Gastrocnemius medialis (tissue), 4 donors: ENCODE results near the gene DMBT1. TPM values are rescaled to one million over a fixed set of nuclear protein-coding genes. Genes with fewer than 3 reads are reported as not detected.

Experiments
- ATAC-seq, 2 donors: fragments of 150-250 bp; one replicate each; pipeline ENCODE4 v1.9.1; 2016
- DNase-seq, 2 donors: peaks; one replicate each; pipeline ENCODE4 v3.0.0-alpha.2; 2019
- H3K27ac ChIP-seq, 4 donors: fragments of 200-600 bp; sonication (generic); 1 replicate in 1 of 4; 2 replicates in 3 of 4; pipeline ENCODE4 v1.5.1; 2016 to 2018; ENCODE audit warnings: mild to moderate bottlenecking in 2 of 4, moderate library complexity in 1 of 4
- H3K27me3 ChIP-seq, 3 donors: fragments of 200-600 bp; sonication (generic) in 2 of 3; 1 replicate in 1 of 3; 2 replicates in 2 of 3; pipeline versions ENCODE4 v1.5.1 to v1.6.0; 2016 to 2019; ENCODE audit warnings: mild to moderate bottlenecking in 1 of 3, moderate library complexity in 1 of 3
- H3K36me3 ChIP-seq, 2 donors: fragments of 200-600 bp; sonication (generic) in 1 of 2; one replicate each; pipeline ENCODE4 v1.5.1; 2017 to 2018
- H3K4me1 ChIP-seq, 2 donors: fragments of 200-600 bp; sonication (generic) in 1 of 2; one replicate each; pipeline ENCODE4 v1.5.1; 2016 to 2017; ENCODE audit warnings: mild to moderate bottlenecking in 2 of 2
- H3K4me3 ChIP-seq, 4 donors: fragments of 200-600 bp; sonication (generic) in 3 of 4; 1 replicate in 1 of 4; 2 replicates in 3 of 4; pipeline ENCODE4 v1.5.1; 2016 to 2019; ENCODE audit warnings: mild to moderate bottlenecking in 2 of 4
- H3K9me3 ChIP-seq, 3 donors: fragments of 200-600 bp; sonication (generic) in 2 of 3; 1 replicate in 1 of 3; 2 replicates in 2 of 3; pipeline ENCODE4 v1.5.1; 2016 to 2019
- POLR2A ChIP-seq, 2 donors: fragments of 450-650 bp; IDR thresholded peaks; one replicate each; pipeline ENCODE4 v1.6.1; 2017; ENCODE audit warnings: antibody characterized with exemption in 2 of 2, mild to moderate bottlenecking in 2 of 2, moderate library complexity in 2 of 2
- in situ Hi-C, 4 donors: fragments of 200-750 bp; cut with MboI; loops; one replicate each; pipeline versions ENCODE4 v1.15.0 to v1.8.0; 2017; ENCODE audit warnings: low sequenced_read_pairs in 4 of 4
- intact Hi-C: fragments of 100-400 bp; cut with DNase I; formaldehyde crosslinking; loops from one replicate; pipeline ENCODE4 v1.15.1; 2023; ENCODE audit warnings: low total_unique reads
- total RNA-seq, 4 donors: library from RNA; depleted of rRNA; stranded (reverse); fragments of >200 nt; gene quantifications; one replicate each; pipeline versions ENCODE4 v1.1.0 to v1.2.3, GENCODE V29; 2016
- TF ChIP-seq, protein P1 (sequence below), 5 experiments: fragments of 450-650 bp in 3 of 5; fragments of 200-600 bp in 2 of 5; sonication (generic) in 2 of 5; IDR thresholded peaks in 4 of 5; conservative IDR thresholded peaks in 1 of 5; 1 replicate in 4 of 5; 2 replicates in 1 of 5; pipeline ENCODE4 v1.5.1; 2016 to 2019; ENCODE audit warnings: antibody characterized with exemption in 5 of 5, mild to moderate bottlenecking in 3 of 5, moderate library complexity in 3 of 5

The DMBT1 gene
- total RNA-seq, 4 donors from 2014 or later, result 0.32 TPM; not detected in 3

DNA sequence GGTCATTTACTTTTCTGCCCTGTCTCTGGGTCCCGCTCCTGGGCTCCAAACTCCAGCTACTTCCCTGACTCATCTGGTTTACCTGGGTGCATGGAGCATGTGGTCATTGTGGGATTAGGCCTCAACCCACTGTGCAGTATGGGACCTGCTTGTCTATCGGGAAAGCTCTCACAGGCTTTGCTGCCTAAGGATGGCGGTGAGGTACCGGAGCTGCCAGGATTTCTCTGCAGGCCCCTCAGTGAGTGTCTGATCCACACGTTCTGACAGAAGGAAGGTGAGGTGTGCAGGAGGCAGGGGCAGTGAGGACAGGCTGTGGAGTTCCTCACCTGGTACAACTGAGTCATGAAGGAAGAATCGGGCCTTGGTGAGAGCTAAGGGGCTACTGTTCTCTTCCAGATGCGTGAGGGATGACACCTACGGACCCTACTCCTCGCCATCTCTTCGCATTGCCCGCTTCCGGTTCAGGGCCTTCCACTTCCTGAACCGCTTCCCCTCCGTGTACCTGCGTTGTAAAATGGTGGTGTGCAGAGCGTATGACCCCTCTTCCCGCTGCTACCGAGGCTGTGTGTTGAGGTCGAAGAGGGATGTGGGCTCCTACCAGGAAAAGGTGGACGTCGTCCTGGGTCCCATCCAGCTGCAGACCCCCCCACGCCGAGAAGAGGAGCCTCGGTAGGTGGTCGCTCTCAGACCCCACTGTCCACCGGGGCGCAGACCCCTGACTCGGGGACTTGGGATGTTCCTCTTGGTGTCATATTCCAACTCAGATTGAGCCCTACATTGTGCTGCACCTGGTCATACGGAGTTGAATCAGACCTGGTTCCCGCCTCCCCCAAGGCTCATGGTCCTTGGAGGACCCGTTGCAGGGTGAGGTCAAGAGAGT is 82.4 kb downstream of the DMBT1 start:
- Histone ChIP-seq H3K27me3 (no peaks in the 10 kb centered on the region), H3K36me3 (no peaks in the 10 kb centered on the region), H3K4me3 (no peak overlapping the region), H3K9me3 (no peaks in the 10 kb centered on the region), H3K27ac (no peak overlapping the region), H3K4me1 (no peaks in the 10 kb centered on the region)
- in situ Hi-C loops, result no loop called here
- intact Hi-C loops, result no loop called here
- no peak for ATAC-seq
- DNase-seq, result no peak
- no peak for TF ChIP-seq POLR2A (IDR thresholded peaks at IDR 0.05)
- TF ChIP-seq, protein P1, sequence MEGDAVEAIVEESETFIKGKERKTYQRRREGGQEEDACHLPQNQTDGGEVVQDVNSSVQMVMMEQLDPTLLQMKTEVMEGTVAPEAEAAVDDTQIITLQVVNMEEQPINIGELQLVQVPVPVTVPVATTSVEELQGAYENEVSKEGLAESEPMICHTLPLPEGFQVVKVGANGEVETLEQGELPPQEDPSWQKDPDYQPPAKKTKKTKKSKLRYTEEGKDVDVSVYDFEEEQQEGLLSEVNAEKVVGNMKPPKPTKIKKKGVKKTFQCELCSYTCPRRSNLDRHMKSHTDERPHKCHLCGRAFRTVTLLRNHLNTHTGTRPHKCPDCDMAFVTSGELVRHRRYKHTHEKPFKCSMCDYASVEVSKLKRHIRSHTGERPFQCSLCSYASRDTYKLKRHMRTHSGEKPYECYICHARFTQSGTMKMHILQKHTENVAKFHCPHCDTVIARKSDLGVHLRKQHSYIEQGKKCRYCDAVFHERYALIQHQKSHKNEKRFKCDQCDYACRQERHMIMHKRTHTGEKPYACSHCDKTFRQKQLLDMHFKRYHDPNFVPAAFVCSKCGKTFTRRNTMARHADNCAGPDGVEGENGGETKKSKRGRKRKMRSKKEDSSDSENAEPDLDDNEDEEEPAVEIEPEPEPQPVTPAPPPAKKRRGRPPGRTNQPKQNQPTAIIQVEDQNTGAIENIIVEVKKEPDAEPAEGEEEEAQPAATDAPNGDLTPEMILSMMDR (IDR thresholded peaks at IDR 0.05 in 4 of 5, conservative IDR thresholded peaks at IDR 0.05 in 1 of 5), result no peak

DNA sequence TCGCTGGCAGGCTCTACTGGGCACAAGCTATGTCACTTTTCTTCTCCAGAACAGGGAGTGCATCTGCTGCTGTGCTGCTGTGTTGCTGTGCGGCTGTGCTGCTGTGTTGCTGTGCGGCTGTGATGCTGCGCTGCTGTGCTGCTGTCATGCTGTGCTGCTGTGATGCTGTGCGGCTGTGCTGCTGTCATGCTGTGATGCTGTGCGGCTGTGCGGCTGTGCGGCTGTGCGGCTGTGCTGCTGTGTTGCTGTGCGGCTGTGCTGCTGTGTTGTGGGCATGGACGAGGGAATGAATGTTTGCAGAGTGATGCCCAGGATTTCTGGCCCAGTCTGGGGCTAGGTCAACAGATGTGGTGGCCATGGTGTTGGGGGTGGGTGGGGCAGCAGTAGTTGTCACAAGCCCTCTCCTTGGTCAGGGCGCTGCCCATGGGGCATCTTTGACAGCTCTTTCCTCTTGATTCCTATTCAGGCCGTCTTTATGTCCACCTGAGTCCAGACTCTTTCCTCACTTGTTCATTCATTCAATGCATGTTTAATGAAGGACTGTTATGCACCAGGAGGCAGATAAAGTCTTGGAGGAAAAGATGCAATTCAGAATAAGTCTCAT is 83.5 kb downstream of the DMBT1 start:
- DNase-seq (no peak), ATAC-seq (no peak)
- in situ Hi-C loops, result no loop called here
- TF ChIP-seq, protein P1 (IDR thresholded peaks at IDR 0.05 in 4 of 5, conservative IDR thresholded peaks at IDR 0.05 in 1 of 5), result no peak
- no peak for TF ChIP-seq POLR2A (IDR thresholded peaks at IDR 0.05)
- Histone ChIP-seq H3K4me1 (no peaks in the 10 kb centered on the region), H3K27ac (no peak overlapping the region), H3K9me3 (no peaks in the 10 kb centered on the region), H3K27me3 (no peaks in the 10 kb centered on the region), H3K36me3 (no peaks in the 10 kb centered on the region), H3K4me3 (no peak overlapping the region)
- intact Hi-C loops, result no loop called here

GRCh38 chr10:122646511-122647382 is 86.2 kb downstream of the DMBT1 start:
- in situ Hi-C loops, result no loop called here
- H3K27ac ChIP-seq, result no peak overlapping the region

DNA sequence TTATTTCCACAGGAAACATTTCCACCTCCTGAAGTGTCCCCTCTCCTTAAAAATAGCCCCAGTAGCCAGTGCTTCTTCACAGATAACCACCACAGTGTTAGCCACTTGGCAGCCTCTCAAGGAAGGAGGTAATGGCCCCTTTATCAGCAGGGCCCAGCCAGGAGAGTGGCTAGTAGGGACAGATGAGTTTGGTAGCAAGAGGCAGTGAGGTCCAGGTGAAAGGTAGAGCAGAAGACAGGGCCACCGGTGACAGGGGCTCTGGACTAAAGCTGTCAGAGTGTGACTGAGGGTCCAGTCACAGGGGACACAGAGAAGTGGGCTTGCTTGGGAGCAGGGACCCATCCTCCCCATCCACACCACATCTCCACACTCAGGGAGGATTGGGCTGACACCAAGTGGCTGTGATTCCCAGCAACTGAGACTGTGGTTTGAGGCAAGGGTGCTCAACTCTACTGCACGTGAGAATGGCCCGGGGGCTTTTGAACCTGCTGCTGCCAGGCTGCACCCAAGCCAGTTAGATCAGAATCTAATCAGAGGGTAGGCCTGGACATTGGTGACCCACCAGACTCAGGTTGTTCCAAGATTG is 86.9 kb downstream of the DMBT1 start:
- H3K4me1 ChIP-seq, result no peaks in the 10 kb centered on the region
- DNase-seq, result no peak
- no peak overlapping the region for H3K4me3 ChIP-seq
- in situ Hi-C loops, result no loop called here
- intact Hi-C loops, result no loop called here
- H3K27ac ChIP-seq, result no peak overlapping the region
- ATAC-seq, result no peak
- TF ChIP-seq POLR2A (IDR thresholded peaks at IDR 0.05), result no peak
- TF ChIP-seq, protein P1 (IDR thresholded peaks at IDR 0.05 in 4 of 5, conservative IDR thresholded peaks at IDR 0.05 in 1 of 5), result no peak
- peaks cover 0 to 4% (median 0%) of the 10 kb centered on the region in 3 donors for H3K27me3 ChIP-seq
- H3K36me3 ChIP-seq, result no peaks in the 10 kb centered on the region
- H3K9me3 ChIP-seq, result no peaks in the 10 kb centered on the region

More at GRCh38 chr10:122646511-122647382, 86.2 kb downstream of the DMBT1 start:
- Histone ChIP-seq H3K4me1 (no peaks in the 10 kb centered on the region), H3K27me3 (peaks cover 0 to 2% (median 0%) of the 10 kb centered on the region in 3 donors), H3K9me3 (no peaks in the 10 kb centered on the region), H3K36me3 (no peaks in the 10 kb centered on the region), H3K4me3 (no peak overlapping the region)
- ATAC-seq, result no peak
- intact Hi-C loops, result no loop called here
- no peak for DNase-seq
- no peak for TF ChIP-seq POLR2A (IDR thresholded peaks at IDR 0.05)
- TF ChIP-seq, protein P1 (IDR thresholded peaks at IDR 0.05 in 4 of 5, conservative IDR thresholded peaks at IDR 0.05 in 1 of 5), result no peak
